Measurements from ENCODE around the gene RAD54L.
"Not testable (repeated sequence)": the region's sequence is repeated elsewhere in the genome, so short reads cannot be mapped to it uniquely, and the experiment has no call there.

The RAD54L gene

GRCh38 chr1:46241733-46242132 lies 5.8 kb upstream of the RAD54L start:
- not testable (repeated sequence) for DNase-seq (ENCODE audit: low read depth, low spot score)

GRCh38 chr1:46242918-46243317 lies 4.6 kb upstream of the RAD54L start:
- no peak for DNase-seq (ENCODE audit: low read depth, low spot score)

- not testable (repeated sequence) for DNase-seq (ENCODE audit: low read depth, low spot score)
Observed at GRCh38 chr1:46243831-46244230, 3.7 kb upstream of the RAD54L start.

GRCh38 chr1:46244656-46245371 lies 2.7 kb upstream of the RAD54L start:
- DNase-seq (ENCODE audit: low read depth, low spot score) = no peak

- not testable (repeated sequence) for DNase-seq (ENCODE audit: low read depth, low spot score)
Observed at GRCh38 chr1:46246136-46246535, 1.4 kb upstream of the RAD54L start.

- DNase-seq (ENCODE audit: low read depth, low spot score) = peak; percentile 26
Observed at GRCh38 chr1:46246548-46247435, 771 bp upstream of the RAD54L start.

GRCh38 chr1:46248122-46248920 lies 758 bp downstream of the RAD54L start:
- DNase-seq (ENCODE audit: low read depth, low spot score) = no peak

GRCh38 chr1:46254668-46255067 lies 7.1 kb downstream of the RAD54L start:
- no peak for DNase-seq (ENCODE audit: low read depth, low spot score)

- no peak for DNase-seq (ENCODE audit: low read depth, low spot score)
Observed at GRCh38 chr1:46256523-46256922, 9.0 kb downstream of the RAD54L start.

GRCh38 chr1:46262508-46262907 lies 14.9 kb downstream of the RAD54L start:
- no peak for DNase-seq (ENCODE audit: low read depth, low spot score)

GRCh38 chr1:46263146-46263545 lies 15.6 kb downstream of the RAD54L start:
- no peak for DNase-seq (ENCODE audit: low read depth, low spot score)

- DNase-seq (ENCODE audit: low read depth, low spot score) = no peak
Observed at GRCh38 chr1:46268578-46268977, 21.0 kb downstream of the RAD54L start.

GRCh38 chr1:46274225-46275029 lies 26.9 kb downstream of the RAD54L start:
- DNase-seq (ENCODE audit: low read depth, low spot score) = no peak

- DNase-seq (ENCODE audit: low read depth, low spot score) = no peak
Observed at GRCh38 chr1:46275030-46275337, 27.4 kb downstream of the RAD54L start.

- DNase-seq (ENCODE audit: low read depth, low spot score) = no peak
Observed at GRCh38 chr1:46277658-46278373, 30.3 kb downstream of the RAD54L start.

GRCh38 chr1:46278807-46279206 lies 31.2 kb downstream of the RAD54L start:
- DNase-seq (ENCODE audit: low read depth, low spot score) = no peak

GRCh38 chr1:46280092-46280491 lies 32.5 kb downstream of the RAD54L start:
- DNase-seq (ENCODE audit: low read depth, low spot score) = no peak

GRCh38 chr1:46281021-46281420 lies 33.5 kb downstream of the RAD54L start:
- no peak for DNase-seq (ENCODE audit: low read depth, low spot score)

- no peak for DNase-seq (ENCODE audit: low read depth, low spot score)
Observed at GRCh38 chr1:46284058-46284457, 36.5 kb downstream of the RAD54L start.

All from activated CD4-positive, CD25-positive, alpha-beta regulatory T cell treated with anti-CD3 and anti-CD28 coated beads, Interleukin-2, amount 50 U/mL, for 16 hours (primary cell).